ENCODE measurements around the gene INTS15.

The INTS15 gene

GRCh38 chr7:6650521-6651011 is 60.7 kb downstream of the INTS15 start:
- no peaks in the 10 kb centered on the region for H3K27me3 Mint-ChIP-seq
- H3K27ac Mint-ChIP-seq = no peak overlapping the region
- no peak overlapping the region for H3K4me3 Mint-ChIP-seq
- ATAC-seq = no peak
- no peaks in the 10 kb centered on the region for H3K4me1 Mint-ChIP-seq
- no peak for DNase-seq
- H3K36me3 Mint-ChIP-seq (ENCODE audit: low read depth) = peaks cover 44% of the 10 kb centered on the region
- H3K9me3 Mint-ChIP-seq = peaks cover 4% of the 10 kb centered on the region

GRCh38 chr7:6651851-6652445 is 62.1 kb downstream of the INTS15 start:
- H3K4me1 Mint-ChIP-seq = no peaks in the 10 kb centered on the region
- no peaks in the 10 kb centered on the region for H3K27me3 Mint-ChIP-seq
- H3K27ac Mint-ChIP-seq = no peak overlapping the region
- H3K4me3 Mint-ChIP-seq = no peak overlapping the region
- peaks cover 4% of the 10 kb centered on the region for H3K9me3 Mint-ChIP-seq
- H3K36me3 Mint-ChIP-seq (ENCODE audit: low read depth) = peaks cover 41% of the 10 kb centered on the region
- ATAC-seq = no peak
- DNase-seq = no peak

DNA sequence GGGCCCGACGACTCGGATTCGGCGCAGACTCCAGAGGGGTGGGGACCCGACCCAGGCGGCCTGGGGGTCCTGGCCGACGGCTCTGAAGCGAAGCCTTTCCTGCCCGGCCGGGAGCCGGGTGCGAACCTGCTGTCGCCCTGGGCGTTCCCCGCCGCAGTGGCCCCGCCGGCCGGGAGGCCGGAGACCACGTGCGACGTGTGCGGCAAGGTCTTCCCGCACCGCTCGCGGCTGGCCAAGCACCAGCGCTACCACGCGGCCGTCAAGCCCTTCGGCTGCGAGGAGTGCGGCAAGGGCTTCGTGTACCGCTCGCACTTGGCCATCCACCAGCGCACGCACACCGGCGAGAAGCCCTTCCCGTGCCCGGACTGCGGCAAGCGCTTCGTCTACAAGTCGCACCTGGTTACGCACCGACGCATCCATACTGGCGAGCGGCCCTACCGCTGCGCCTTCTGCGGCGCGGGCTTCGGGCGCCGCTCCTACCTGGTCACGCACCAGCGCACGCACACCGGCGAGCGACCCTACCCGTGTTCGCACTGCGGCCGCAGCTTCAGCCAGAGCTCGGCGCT is 62.7 kb downstream of the INTS15 start:
- H3K27me3 Mint-ChIP-seq = no peaks in the 10 kb centered on the region
- peaks cover 38% of the 10 kb centered on the region for H3K36me3 Mint-ChIP-seq (ENCODE audit: low read depth)
- H3K4me1 Mint-ChIP-seq = no peaks in the 10 kb centered on the region
- no peak for DNase-seq
- H3K9me3 Mint-ChIP-seq = peaks cover 4% of the 10 kb centered on the region
- H3K27ac Mint-ChIP-seq = no peak overlapping the region
- H3K4me3 Mint-ChIP-seq = no peak overlapping the region
- no peak for ATAC-seq

DNA sequence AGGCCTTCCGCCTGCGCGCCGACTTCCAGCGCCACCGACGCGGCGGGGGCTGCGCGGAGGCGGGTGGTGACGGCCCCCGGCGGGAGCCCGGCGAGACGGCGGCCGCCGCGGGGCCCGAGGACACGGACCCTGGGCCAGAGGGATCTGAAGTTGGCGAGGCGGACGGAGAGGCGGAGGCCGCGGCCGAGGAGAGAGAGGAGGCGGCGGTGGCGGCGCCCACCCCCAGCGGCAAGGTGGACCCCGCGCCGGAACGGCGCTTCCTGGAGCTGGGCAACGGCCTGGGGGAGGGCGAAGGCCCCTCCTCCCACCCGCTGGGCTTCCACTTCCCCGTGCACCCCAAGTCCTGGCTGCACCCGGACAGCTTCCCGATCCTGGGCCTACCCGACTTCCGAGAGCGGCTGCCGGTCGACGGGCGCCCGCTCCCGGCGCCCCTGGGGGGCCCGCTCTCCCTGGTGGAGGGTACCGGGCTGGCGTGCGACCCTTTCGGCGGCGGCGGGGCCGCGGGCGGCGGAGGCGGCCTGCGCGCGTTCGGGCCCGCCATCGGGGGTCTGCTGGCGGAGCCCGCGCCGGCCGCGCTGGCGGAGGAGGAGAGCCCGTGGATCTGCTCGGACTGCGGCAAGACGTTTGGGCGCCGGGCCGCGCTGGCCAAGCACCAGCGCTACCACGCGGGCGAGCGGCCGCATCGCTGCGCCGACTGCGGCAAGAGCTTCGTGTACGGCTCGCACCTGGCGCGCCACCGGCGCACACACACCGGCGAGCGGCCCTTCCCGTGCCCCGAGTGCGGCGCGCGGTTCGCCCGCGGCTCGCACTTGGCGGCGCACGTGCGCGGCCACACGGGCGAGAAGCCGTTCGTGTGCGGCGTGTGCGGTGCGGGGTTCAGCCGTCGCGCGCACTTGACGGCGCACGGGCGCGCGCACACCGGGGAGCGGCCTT is 63.5 kb downstream of the INTS15 start:
- ATAC-seq (no peak), DNase-seq (no peak)
- H3K27me3 Mint-ChIP-seq = no peaks in the 10 kb centered on the region
- no peaks in the 10 kb centered on the region for H3K4me1 Mint-ChIP-seq
- H3K9me3 Mint-ChIP-seq = peaks cover 4% of the 10 kb centered on the region
- H3K27ac Mint-ChIP-seq = no peak overlapping the region
- H3K36me3 Mint-ChIP-seq (ENCODE audit: low read depth) = peaks cover 37% of the 10 kb centered on the region
- H3K4me3 Mint-ChIP-seq = no peak overlapping the region

- Mint-ChIP-seq H3K9me3 (peaks cover 4% of the 10 kb centered on the region), H3K4me1 (peaks cover 4% of the 10 kb centered on the region), H3K4me3 (no peak overlapping the region), H3K27me3 (no peaks in the 10 kb centered on the region), H3K27ac (no peak overlapping the region), H3K36me3 (ENCODE audit: low read depth) (peaks cover 37% of the 10 kb centered on the region)
- DNase-seq (no peak), ATAC-seq (no peak)
These were observed 64.5 kb downstream of the INTS15 start for GRCh38 chr7:6654113-6654841.

DNA sequence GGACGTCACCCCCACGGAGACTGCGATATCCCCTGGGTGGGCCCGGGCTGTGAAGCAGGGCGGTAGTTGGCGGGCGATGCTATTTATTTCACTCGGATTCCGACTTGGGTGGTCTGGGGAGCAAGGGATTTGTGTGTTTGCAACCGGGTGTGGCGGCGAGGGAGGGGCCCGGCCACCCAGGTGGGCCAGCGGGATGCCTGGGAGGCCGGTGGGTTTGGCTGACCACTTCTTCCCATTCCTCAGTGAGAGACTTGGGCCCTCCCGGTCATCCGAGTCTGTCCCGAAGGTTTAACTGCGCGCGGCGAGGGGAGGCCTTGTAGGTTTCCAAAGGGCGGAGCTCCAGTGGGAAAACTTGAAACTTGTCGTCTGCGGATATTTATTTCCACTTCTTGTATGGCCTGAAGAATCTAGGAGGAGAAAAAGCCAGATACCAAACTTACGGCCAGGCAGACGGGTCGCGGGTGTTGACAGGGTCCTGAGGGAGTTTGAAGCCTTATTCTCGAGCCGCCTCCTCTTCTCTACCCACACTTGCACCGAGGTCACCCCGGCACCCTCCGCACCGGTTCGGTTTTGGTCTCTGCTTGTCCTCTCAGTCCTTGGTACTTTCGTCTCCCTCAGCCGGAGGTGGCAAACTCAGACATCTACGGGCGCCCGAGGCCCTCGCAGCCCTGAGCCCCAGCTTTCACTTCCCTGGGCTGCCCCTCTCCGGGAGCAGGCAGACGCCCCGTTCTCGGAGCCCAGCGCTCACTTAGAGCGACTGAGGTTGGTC is 65.2 kb downstream of the INTS15 start:
- DNase-seq (no peak), ATAC-seq (no peak)
- H3K27me3 Mint-ChIP-seq = no peaks in the 10 kb centered on the region
- no peak overlapping the region for H3K4me3 Mint-ChIP-seq
- no peak overlapping the region for H3K27ac Mint-ChIP-seq
- H3K36me3 Mint-ChIP-seq (ENCODE audit: low read depth) = peaks cover 32% of the 10 kb centered on the region
- peaks cover 4% of the 10 kb centered on the region for H3K4me1 Mint-ChIP-seq
- H3K9me3 Mint-ChIP-seq = peaks cover 4% of the 10 kb centered on the region

DNA sequence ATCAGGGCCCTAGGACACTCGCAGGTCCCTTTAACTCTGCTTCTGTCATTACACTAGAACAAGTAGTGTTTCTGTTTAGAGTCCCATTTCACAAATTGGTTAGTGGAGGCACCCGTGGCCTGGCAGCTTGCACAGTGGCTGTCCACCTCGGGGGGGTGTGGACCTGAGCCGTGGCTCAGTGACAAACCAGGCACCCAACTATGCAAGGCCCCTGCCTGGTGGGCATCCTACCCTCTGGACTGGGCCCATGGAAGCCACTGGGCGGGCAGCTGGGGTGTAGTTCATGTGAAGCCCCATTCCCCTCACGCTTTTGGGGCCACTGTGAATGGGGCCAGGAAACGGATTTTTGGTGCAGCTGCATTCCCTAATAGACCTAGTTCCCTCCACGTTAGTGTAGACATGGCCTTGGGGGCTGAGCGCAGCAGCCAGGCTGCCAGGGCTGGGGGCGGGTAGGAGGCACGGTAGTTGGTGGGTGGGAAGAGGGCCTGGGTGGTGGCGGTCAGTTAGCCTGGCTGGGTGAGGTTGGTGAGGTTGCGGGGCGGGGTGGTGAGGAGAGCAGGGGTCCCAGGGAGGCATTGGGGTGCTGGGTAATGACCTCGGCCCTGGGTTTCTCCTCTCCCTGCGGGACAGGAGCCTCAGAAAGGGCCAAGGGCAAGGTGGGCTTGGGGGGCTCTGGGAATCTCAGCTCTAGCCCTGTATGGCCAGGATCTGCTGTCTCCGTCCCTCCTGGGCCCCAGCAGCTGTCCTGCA is 66.0 kb downstream of the INTS15 start:
- Mint-ChIP-seq H3K36me3 (ENCODE audit: low read depth) (peaks cover 24% of the 10 kb centered on the region), H3K9me3 (peaks cover 2% of the 10 kb centered on the region), H3K27me3 (no peaks in the 10 kb centered on the region), H3K4me3 (no peak overlapping the region), H3K27ac (no peak overlapping the region), H3K4me1 (peaks cover 4% of the 10 kb centered on the region)
- ATAC-seq = no peak
- DNase-seq = no peak

- H3K4me1 Mint-ChIP-seq = peaks cover 4% of the 10 kb centered on the region
- H3K27me3 Mint-ChIP-seq = peaks cover 2% of the 10 kb centered on the region
- no peak for ATAC-seq
- no peaks in the 10 kb centered on the region for H3K9me3 Mint-ChIP-seq
- no peak overlapping the region for H3K4me3 Mint-ChIP-seq
- no peak for DNase-seq
- H3K36me3 Mint-ChIP-seq (ENCODE audit: low read depth) = peaks cover 18% of the 10 kb centered on the region
- H3K27ac Mint-ChIP-seq = no peak overlapping the region
These were observed 66.6 kb downstream of the INTS15 start for GRCh38 chr7:6656413-6656812.
